T47D (cell line): Measurements from ENCODE around the gene SNRPB.

ENCODE experiments used
- DNase-seq, 2 experiments: peaks; one replicate each; pipeline versions ENCODE4 v3.0.0 to v3.0.0-alpha.2; 2011 to 2012; ENCODE audit warnings: low read depth in 1 of 2, low spot score in 1 of 2
- JUND ChIP-seq: IDR thresholded peaks from 2 replicates; pipeline ENCODE4 v1.6.1; 2012; ENCODE audit warnings: low read depth
- in situ Hi-C: cut with HindIII; loops from 2 replicates; pipeline ENCODE4 v1.10.0; 2016; ENCODE audit warnings: low sequenced_read_pairs, low pct_unique_long_range_greater_than_20kb

The SNRPB gene

GRCh38 chr20:2421247-2421646 is 49.3 kb downstream of the SNRPB start:
- in situ Hi-C loops, result no loop called here
- DNase-seq, result peak; percentile 23 to 42
- no peak for TF ChIP-seq JUND

GRCh38 chr20:2420510-2420909 is 50.1 kb downstream of the SNRPB start:
- in situ Hi-C loops, result no loop called here
- no peak for TF ChIP-seq JUND
- DNase-seq, result no peak

GRCh38 chr20:2418388-2418787 is 52.2 kb downstream of the SNRPB start:
- TF ChIP-seq JUND, result no peak
- in situ Hi-C loops, result no loop called here
- DNase-seq, result peak in 1 of 2 experiments; percentile 6

DNA sequence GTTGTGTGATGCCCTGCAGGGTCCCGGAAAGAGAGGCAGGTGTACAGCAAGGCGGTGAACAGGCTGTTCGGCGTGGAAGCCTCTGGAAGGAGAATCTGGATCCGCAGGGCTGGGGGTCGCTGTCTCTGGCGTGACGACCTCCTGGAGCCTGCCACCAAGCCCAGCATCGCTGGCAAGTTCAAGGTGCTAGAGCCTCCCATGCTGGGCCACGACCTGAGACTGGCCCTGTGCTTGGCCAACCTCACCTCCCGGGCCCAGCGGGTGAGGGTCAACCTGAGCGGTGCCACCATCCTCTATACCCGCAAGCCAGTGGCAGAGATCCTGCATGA is 53.4 kb downstream of the SNRPB start:
- in situ Hi-C loops, result no loop called here
- TF ChIP-seq JUND, result no peak
- no peak for DNase-seq

GRCh38 chr20:2416541-2417212 is 53.9 kb downstream of the SNRPB start:
- no peak for DNase-seq
- TF ChIP-seq JUND, result no peak
- in situ Hi-C loops, result no loop called here
